IMR-90 (cell line): Measurements from ENCODE around the gene ASRGL1. TPM values are rescaled to one million over a fixed set of nuclear protein-coding genes. Genes with fewer than 3 reads are reported as not detected.

Experiments
- ATAC-seq: fragments of 200-7000 bp; cut with Tn5 transposase; 2 replicates; pipeline ENCODE4 v1.9.1; 2020; ENCODE audit warnings: low read depth, mild to moderate bottlenecking, moderate library complexity
- BruUV-seq: library from RNA; stranded (reverse); fragments of 400-500 nt; replicated peaks from 2 replicates; lab custom pipeline; 2021; lab: Mats Ljungman, UMichigan
- CTCF ChIA-PET: fragments of 300-600 bp; formaldehyde crosslinking; extraction: SDS; loops from one replicate; lab custom pipeline; 2021; ENCODE audit warnings: antibody characterized with exemption; lab: Yijun Ruan, JAX
- POLR2A ChIA-PET: fragments of 300-600 bp; sonication (Branson Sonifier 250); formaldehyde crosslinking; loops from one replicate; lab custom pipeline; 2022; ENCODE audit warnings: antibody characterized with exemption; ENCODE audit not compliant: unreplicated experiment; lab: Charles Lee
- DNase-seq: peaks from one replicate; pipeline ENCODE4 v3.0.0; 2013
- H2AFZ ChIP-seq: replicated peaks from 2 replicates; pipeline ENCODE3; 2013; ENCODE audit warnings: low read length, mild to moderate bottlenecking; ENCODE audit not compliant: poor library complexity
- H2AK5ac ChIP-seq: 2 replicates; pipeline ENCODE4 v1.6.1; 2013; ENCODE audit warnings: low read depth, low read length, inconsistent platforms
- H2AK9ac ChIP-seq: replicated peaks from 2 replicates; pipeline ENCODE3; 2013; ENCODE audit warnings: mild to moderate bottlenecking, low read depth, low read length, moderate library complexity; ENCODE audit not compliant: poor library complexity
- H2BK120ac ChIP-seq: 2 replicates; pipeline ENCODE4 v1.6.1; 2013; ENCODE audit warnings: low read depth, low read length, inconsistent platforms
- H2BK15ac ChIP-seq: 3 replicates; pipeline ENCODE4 v1.6.1; 2013; ENCODE audit warnings: low read depth, low read length, inconsistent platforms
- H2BK20ac ChIP-seq: 2 replicates; pipeline ENCODE4 v1.6.1; 2013; ENCODE audit warnings: low read depth, mild to moderate bottlenecking, inconsistent platforms, low read length, moderate library complexity
- H2BK5ac ChIP-seq: 2 replicates; pipeline ENCODE4 v1.6.1; 2013; ENCODE audit warnings: mild to moderate bottlenecking, low read depth, low read length, inconsistent platforms; ENCODE audit not compliant: poor library complexity, severe bottlenecking
- H3K14ac ChIP-seq: replicated peaks from 2 replicates; pipeline ENCODE4 v1.6.1; 2013; ENCODE audit warnings: low read depth, low read length, inconsistent platforms
- H3K18ac ChIP-seq: 2 replicates; pipeline ENCODE4 v1.6.1; 2013; ENCODE audit warnings: low read depth, low read length, control low read depth
- H3K23ac ChIP-seq: 2 replicates; pipeline ENCODE4 v1.6.1; 2013; ENCODE audit warnings: low read depth, low read length, inconsistent platforms
- H3K27ac ChIP-seq: 2 replicates; pipeline ENCODE4 v1.5.1; 2013; ENCODE audit warnings: mild to moderate bottlenecking, control low read depth, low read length; ENCODE audit not compliant: insufficient read depth
- H3K27me3 ChIP-seq: 2 replicates; pipeline ENCODE4 v1.6.1; 2013; ENCODE audit warnings: low read length; ENCODE audit not compliant: control insufficient read depth, insufficient read depth
- H3K36me3 ChIP-seq: 2 replicates; pipeline ENCODE4 v1.6.1; 2013; ENCODE audit warnings: low read length, mixed read lengths; ENCODE audit not compliant: control insufficient read depth, insufficient read depth
- H3K4ac ChIP-seq: 2 replicates; pipeline ENCODE4 v1.6.1; 2013; ENCODE audit warnings: low read depth, low read length, inconsistent platforms
- H3K4me1 ChIP-seq: 2 replicates; pipeline ENCODE4 v1.6.1; 2013; ENCODE audit warnings: low read length, mixed read lengths; ENCODE audit not compliant: control insufficient read depth, insufficient read depth
- H3K4me2 ChIP-seq: 2 replicates; pipeline ENCODE4 v1.6.1; 2013; ENCODE audit warnings: low read depth, mild to moderate bottlenecking, control low read depth, low read length, moderate library complexity
- H3K4me3 ChIP-seq: 2 replicates; pipeline ENCODE4 v1.5.1; 2013; ENCODE audit warnings: low read depth, mild to moderate bottlenecking, control low read depth, low read length, moderate library complexity; ENCODE audit not compliant: insufficient read depth
- H3K56ac ChIP-seq: 2 replicates; pipeline ENCODE4 v1.6.1; 2013; ENCODE audit warnings: low read length, inconsistent platforms; ENCODE audit not compliant: insufficient read depth; ENCODE audit errors: extremely low read depth
- H3K79me1 ChIP-seq, 2 experiments: 2 replicates each; pipeline ENCODE4 v1.6.1; 2013; ENCODE audit warnings: low read length in 2 of 2, inconsistent platforms in 1 of 2, low read depth in 1 of 2
- H3K9ac ChIP-seq: 2 replicates; pipeline ENCODE4 v1.6.1; 2013; ENCODE audit warnings: low read depth, low read length, control low read depth
- H3K9me1 ChIP-seq: 2 replicates; pipeline ENCODE4 v1.6.1; 2013; ENCODE audit warnings: low read length, inconsistent platforms; ENCODE audit not compliant: insufficient read depth
- H3K9me3 ChIP-seq: 2 replicates; pipeline ENCODE4 v1.6.1; 2013; ENCODE audit warnings: low read length; ENCODE audit not compliant: control insufficient read depth, insufficient read depth
- H4K20me1 ChIP-seq: 2 replicates; pipeline ENCODE4 v1.6.1; 2013; ENCODE audit warnings: low read length, inconsistent platforms; ENCODE audit not compliant: insufficient read depth
- H4K5ac ChIP-seq: 2 replicates; pipeline ENCODE4 v1.6.1; 2013; ENCODE audit warnings: mild to moderate bottlenecking, low read depth, low read length, control low read depth
- H4K8ac ChIP-seq, 2 experiments: 2 replicates each; pipeline ENCODE4 v1.6.1; 2013; ENCODE audit warnings: low read depth in 2 of 2, low read length in 2 of 2, control low read depth in 1 of 2, inconsistent platforms in 1 of 2
- H4K91ac ChIP-seq: 2 replicates; pipeline ENCODE4 v1.6.1; 2013; ENCODE audit warnings: low read depth, low read length, inconsistent platforms; ENCODE audit not compliant: insufficient read depth
- BHLHE40 ChIP-seq: fragments of 150-350 bp; IDR thresholded peaks from 2 replicates; pipeline ENCODE4 v1.6.1; 2016; ENCODE audit warnings: mild to moderate bottlenecking, low read depth, low read length
- CEBPB ChIP-seq: IDR thresholded peaks from 2 replicates; pipeline ENCODE4 v1.6.1; 2012; ENCODE audit warnings: low read depth, low read length, improper control_type of control experiment
- FOS ChIP-seq: fragments of 150-350 bp; IDR thresholded peaks from 2 replicates; pipeline ENCODE4 v1.6.1; 2016; ENCODE audit warnings: low read depth, low read length
- MAFK ChIP-seq: IDR thresholded peaks from 2 replicates; pipeline ENCODE4 v1.6.1; 2012; ENCODE audit warnings: low read depth, low read length, improper control_type of control experiment
- WGBS, 2 experiments: methylation state at CpG; one replicate each; pipeline versions ENCODE4 v1.1.5 to v1.1.7; 2013; ENCODE audit warnings: missing lambda C conversion rate in 2 of 2; ENCODE audit not compliant: insufficient read length in 1 of 2; ENCODE audit errors: extremely low coverage in 2 of 2; 5-methylcytosine and 5-hydroxymethylcytosine counted together
- dilution Hi-C: fragments of 300-500 bp; cut with HindIII; formaldehyde crosslinking; loops from one replicate; pipeline ENCODE4 v1.14.3; 2018; ENCODE audit warnings: low sequenced_read_pairs; ENCODE audit not compliant: unreplicated experiment
- in situ Hi-C: fragments of 300-500 bp; cut with MboI; formaldehyde crosslinking; loops from 3 replicates; pipeline ENCODE4 v1.14.3; 2019; ENCODE audit warnings: low sequenced_read_pairs, inconsistent platforms, mixed read lengths
- intact Hi-C: fragments of 100-400 bp; cut with micrococcal nuclease; formaldehyde crosslinking; loops from 2 replicates; pipeline ENCODE4 v1.10.0; 2022
- polyA plus RNA-seq, 3 experiments: library from polyadenylated mRNA; depleted of rRNA; stranded (reverse); fragments of >200 nt; gene quantifications; 2 replicates each; pipeline ENCODE4 v1.2.3, GENCODE V29; 2012; ENCODE audit warnings: low replicate concordance in 1 of 3
- total RNA-seq: library from RNA; depleted of rRNA; stranded (reverse); fragments of >200 nt; gene quantifications from 2 replicates; pipeline ENCODE4 v1.2.3, GENCODE V29; 2012
- TF ChIP-seq, protein P1 (sequence below): fragments of 150-350 bp; IDR thresholded peaks from 2 replicates; pipeline ENCODE4 v1.6.1; 2016; ENCODE audit warnings: low read depth, mild to moderate bottlenecking, low read length, moderate library complexity, borderline replicate concordance

ASRGL1 gene
- total and polyA plus RNA-seq, 2 of the 4 experiments (the other 2 are of a cell fraction): 0.72 TPM; not detected in 1

- TF ChIP-seq CEBPB (no peak), BHLHE40 (no peak)
Observed at GRCh38 chr11:62352355-62353336, 15.4 kb downstream of the ASRGL1 start (continued).

DNA sequence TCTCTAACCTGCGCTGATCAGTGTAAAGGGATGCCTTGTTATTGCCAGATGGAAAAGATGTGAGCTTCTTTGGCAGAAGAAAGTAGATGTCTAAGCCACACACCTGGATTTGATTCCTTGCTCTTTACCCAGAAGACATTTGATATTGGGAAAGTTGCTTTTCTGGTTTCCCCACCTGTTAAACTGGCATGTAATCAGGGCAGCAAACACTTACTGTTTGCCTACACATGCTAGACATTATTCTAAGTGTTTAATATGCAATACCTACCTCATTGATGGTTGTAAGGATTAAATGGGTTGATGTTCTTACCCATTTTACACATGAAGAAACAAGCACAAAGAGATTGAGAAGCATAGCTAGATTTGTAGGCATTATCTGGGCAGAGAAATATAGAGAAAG lies 16.6 kb downstream of the ASRGL1 start:
- Histone ChIP-seq H2AK5ac (no peak overlapping the region), H3K36me3 (no peaks in the 10 kb centered on the region), H4K8ac (no peak overlapping the region), H4K20me1 (no peaks in the 10 kb centered on the region), H2AFZ (no peak overlapping the region), H3K27me3 (peaks cover 2% of the 10 kb centered on the region; the same call in 1 of the 2 replicates), H2AK9ac (no peak overlapping the region), H3K9ac (no peak overlapping the region), H3K79me1 (no peaks in the 10 kb centered on the region), H2BK15ac (no peak overlapping the region), H3K23ac (no peak overlapping the region), H3K14ac (no peak overlapping the region), H4K91ac (no peak overlapping the region), H2BK120ac (no peak overlapping the region), H4K5ac (no peak overlapping the region), H3K9me1 (no peaks in the 10 kb centered on the region), H3K4me2 (no peak overlapping the region), H2BK20ac (no peak overlapping the region), H3K18ac (no peak overlapping the region), H3K9me3 (no peaks in the 10 kb centered on the region), H3K4me3 (no peak overlapping the region), H3K4ac (no peak overlapping the region), H3K27ac (no peak overlapping the region), H3K4me1 (no peaks in the 10 kb centered on the region), H2BK5ac (no peak overlapping the region), H3K56ac (no peak overlapping the region)
- WGBS, 2 experiments: no CpG with 5 or more reads among the region's 1 CpG
- ATAC-seq (no peak), DNase-seq (no peak)
- in situ Hi-C loops (no loop called here), intact Hi-C loops (no loop called here), dilution Hi-C loops (no loop called here)
- POLR2A ChIA-PET: no interaction called here
- TF ChIP-seq MAFK: no peak
- no peak for TF ChIP-seq FOS
- TF ChIP-seq, protein P1, sequence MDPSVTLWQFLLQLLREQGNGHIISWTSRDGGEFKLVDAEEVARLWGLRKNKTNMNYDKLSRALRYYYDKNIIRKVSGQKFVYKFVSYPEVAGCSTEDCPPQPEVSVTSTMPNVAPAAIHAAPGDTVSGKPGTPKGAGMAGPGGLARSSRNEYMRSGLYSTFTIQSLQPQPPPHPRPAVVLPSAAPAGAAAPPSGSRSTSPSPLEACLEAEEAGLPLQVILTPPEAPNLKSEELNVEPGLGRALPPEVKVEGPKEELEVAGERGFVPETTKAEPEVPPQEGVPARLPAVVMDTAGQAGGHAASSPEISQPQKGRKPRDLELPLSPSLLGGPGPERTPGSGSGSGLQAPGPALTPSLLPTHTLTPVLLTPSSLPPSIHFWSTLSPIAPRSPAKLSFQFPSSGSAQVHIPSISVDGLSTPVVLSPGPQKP: no peak
- no TSS peak for BruUV-seq
- CTCF ChIA-PET: no interaction called here
